Liver (tissue), 9 donors: ENCODE measurements around the gene GIGYF1. TPM values are rescaled to one million over a fixed set of nuclear protein-coding genes. Genes with fewer than 3 reads are reported as not detected.

Experiments
- DNase-seq: peaks from one replicate; pipeline ENCODE4 v3.0.0-alpha.2; 2017; ENCODE audit warnings: low spot score
- H3K27ac ChIP-seq, 2 donors: one replicate each; pipeline ENCODE4 v1.7.0; 2013; ENCODE audit warnings: inconsistent platforms in 2 of 2, low read length in 2 of 2, control low read depth in 1 of 2, low read depth in 1 of 2, mild to moderate bottlenecking in 1 of 2
- H3K27me3 ChIP-seq, 4 donors: one replicate each; pipeline versions ENCODE4 v1.6.1 to v1.7.0; 2013; ENCODE audit warnings: low read length in 3 of 4, inconsistent platforms in 1 of 4, mild to moderate bottlenecking in 1 of 4, moderate library complexity in 1 of 4; ENCODE audit not compliant: control insufficient read depth in 4 of 4, insufficient read depth in 4 of 4
- H3K36me3 ChIP-seq, 4 donors: one replicate each; pipeline versions ENCODE4 v1.6.1 to v1.7.0; 2013; ENCODE audit warnings: low read length in 3 of 4, mild to moderate bottlenecking in 3 of 4, low read depth in 1 of 4, moderate library complexity in 1 of 4; ENCODE audit not compliant: control insufficient read depth in 4 of 4, insufficient read depth in 3 of 4
- H3K4me1 ChIP-seq, 4 donors: one replicate each; pipeline versions ENCODE4 v1.6.1 to v1.7.0; 2013; ENCODE audit warnings: low read length in 3 of 4, mild to moderate bottlenecking in 3 of 4, moderate library complexity in 1 of 4; ENCODE audit not compliant: control insufficient read depth in 4 of 4, insufficient read depth in 4 of 4
- H3K4me3 ChIP-seq, 3 donors: one replicate each; pipeline versions ENCODE4 v1.6.1 to v1.7.0; 2013; ENCODE audit warnings: low read length in 3 of 3, control low read depth in 1 of 3, low read depth in 1 of 3, mild to moderate bottlenecking in 1 of 3
- H3K9ac ChIP-seq, 2 donors: one replicate each; pipeline ENCODE4 v1.7.0; 2013; ENCODE audit warnings: low read length in 2 of 2, mild to moderate bottlenecking in 2 of 2, moderate library complexity in 2 of 2, control low read depth in 1 of 2, low read depth in 1 of 2
- H3K9me3 ChIP-seq, 4 donors: one replicate each; pipeline versions ENCODE4 v1.6.1 to v1.7.0; 2013; ENCODE audit warnings: low read length in 3 of 4; ENCODE audit not compliant: control insufficient read depth in 4 of 4
- ATF3 ChIP-seq: IDR thresholded peaks from 2 replicates; pipeline ENCODE4 v1.6.1; 2016; ENCODE audit warnings: antibody characterized with exemption
- CTCF ChIP-seq: fragments of 150-350 bp; IDR thresholded peaks from 2 replicates; pipeline ENCODE4 v1.5.1; 2017; ENCODE audit warnings: improper control_type of control experiment, low read depth, low read length; ENCODE audit not compliant: missing input control
- EGR1 ChIP-seq, 2 donors: IDR thresholded peaks; 2 replicates each; pipeline ENCODE4 v1.6.1; 2016 to 2018; ENCODE audit warnings: antibody characterized with exemption in 2 of 2, low read depth in 2 of 2
- FOXA1 ChIP-seq: IDR thresholded peaks from 2 replicates; pipeline ENCODE4 v1.6.1; 2016; ENCODE audit warnings: antibody characterized with exemption
- FOXA2 ChIP-seq: IDR thresholded peaks from 2 replicates; pipeline ENCODE4 v1.6.1; 2016; ENCODE audit warnings: antibody characterized with exemption
- GABPA ChIP-seq, 2 donors: IDR thresholded peaks in 1 of 2; conservative IDR thresholded peaks in 1 of 2; 2 replicates each; pipeline ENCODE4 v1.6.1; 2016; ENCODE audit warnings: antibody characterized with exemption in 2 of 2, mild to moderate bottlenecking in 1 of 2, moderate library complexity in 1 of 2
- HNF4A ChIP-seq, 2 donors: conservative IDR thresholded peaks; 2 replicates each; pipeline ENCODE4 v1.6.1; 2016; ENCODE audit warnings: antibody characterized with exemption in 2 of 2, mild to moderate bottlenecking in 2 of 2
- HNF4G ChIP-seq: IDR thresholded peaks from 2 replicates; pipeline ENCODE4 v1.6.1; 2016; ENCODE audit warnings: antibody characterized with exemption
- JUND ChIP-seq, 2 donors: IDR thresholded peaks; 2 replicates each; pipeline ENCODE4 v1.6.1; 2016; ENCODE audit warnings: antibody characterized with exemption in 2 of 2
- MAX ChIP-seq: IDR thresholded peaks from 2 replicates; pipeline ENCODE4 v1.6.1; 2016; ENCODE audit warnings: antibody characterized with exemption
- NR2F2 ChIP-seq: IDR thresholded peaks from 2 replicates; pipeline ENCODE4 v1.6.1; 2016; ENCODE audit warnings: antibody characterized with exemption
- RAD21 ChIP-seq, 2 donors: IDR thresholded peaks; 2 replicates each; pipeline ENCODE4 v1.6.1; 2016; ENCODE audit warnings: antibody characterized with exemption in 2 of 2, mild to moderate bottlenecking in 2 of 2
- REST ChIP-seq: IDR thresholded peaks from 2 replicates; pipeline ENCODE4 v1.6.1; 2016; ENCODE audit warnings: antibody characterized with exemption, mild to moderate bottlenecking
- RXRA ChIP-seq, 2 donors: IDR thresholded peaks; 2 replicates each; pipeline ENCODE4 v1.6.1; 2017 to 2018; ENCODE audit warnings: antibody characterized with exemption in 2 of 2, mild to moderate bottlenecking in 1 of 2
- SP1 ChIP-seq: IDR thresholded peaks from 2 replicates; pipeline ENCODE4 v1.6.1; 2018; ENCODE audit warnings: antibody characterized with exemption, mild to moderate bottlenecking
- TAF1 ChIP-seq: conservative IDR thresholded peaks from 2 replicates; pipeline ENCODE4 v1.6.1; 2016; ENCODE audit warnings: antibody characterized with exemption, mild to moderate bottlenecking
- YY1 ChIP-seq: IDR thresholded peaks from 2 replicates; pipeline ENCODE4 v1.6.1; 2016; ENCODE audit warnings: antibody characterized with exemption, mild to moderate bottlenecking
- ZBTB33 ChIP-seq: IDR thresholded peaks from 2 replicates; pipeline ENCODE4 v1.6.1; 2016; ENCODE audit warnings: antibody characterized with exemption
- whole genome bisulfite sequencing: extraction: QIAGEN DNeasy Blood & Tissue Kit; methylation state at CpG from one replicate; pipeline ENCODE4 v1.1.7; 2013; 5-methylcytosine and 5-hydroxymethylcytosine counted together
- polyA plus RNA-seq, 2 donors: library from polyadenylated mRNA; stranded (reverse) in 1 of 2; unstranded in 1 of 2; fragments of 200-250 nt in 1 of 2; fragments of >200 nt in 1 of 2; fragmentation: Nextera tagmentation in 1 of 2; extraction: Ambion mirVana in 1 of 2; gene quantifications; one replicate each; pipeline versions ENCODE4 v1.2.1 to v1.2.3, GENCODE V29; 2013 to 2015
- total RNA-seq, 2 donors: library from RNA; depleted of rRNA; stranded (reverse); fragments of >200 nt; gene quantifications; one replicate each; pipeline ENCODE4 v1.2.3, GENCODE V29; 2014
- donor health status: healthy.
- donor health status: healthy.
- donor health status: healthy.
- donor health status: healthy.
- donor health status: healthy.

Gene GIGYF1
- total and polyA plus RNA-seq, 4 donors: 6.8 to 12.7 (median 10.1) TPM

GRCh38 chr7:100641463-100641859 lies 52.6 kb downstream of the GIGYF1 start, which contains the start of gene TFR2:
Gene TFR2, minus strand, starts transcription at chr7:100641552. Its CDS starts 43 bp downstream, at chr7:100641509.
- H3K9ac ChIP-seq: peak within 1 kb of the TSS; percentile 61 to 92
- no peaks in the 10 kb centered on the region for H3K27me3 ChIP-seq
- 19% methylated on average over 10 of the region's 10 CpGs for WGBS
- TF ChIP-seq NR2F2 (no peak), YY1 (peak; percentile 53), GABPA (IDR thresholded peaks at IDR 0.05 in 1 of 2, conservative IDR thresholded peaks at IDR 0.05 in 1 of 2) (no peak), EGR1 (IDR thresholded peaks at IDR 0.05; ENCODE audit: low read depth in 2 of 2) (peak in 1 of 2 donors; percentile 29), CTCF (no peak), HNF4G (peak; percentile 81), ZBTB33 (no peak), ATF3 (no peak), JUND (IDR thresholded peaks at IDR 0.05) (no peak), REST (peak; percentile 54), TAF1 (no peak), FOXA2 (no peak), FOXA1 (no peak), RAD21 (IDR thresholded peaks at IDR 0.05) (no peak), RXRA (IDR thresholded peaks at IDR 0.05) (peak; percentile 55 to 60), MAX (peak; percentile 35), HNF4A (conservative IDR thresholded peaks at IDR 0.05) (peak; percentile 90 to 92), SP1 (peak; percentile 46)
- H3K36me3 ChIP-seq: peaks cover 0 to 3% (median under 1%) of the 10 kb centered on the region in 4 donors
- DNase-seq: peak; percentile 93
- no peaks in the 10 kb centered on the region for H3K9me3 ChIP-seq
- peak within 1 kb of the TSS; percentile 87 to 88 for H3K27ac ChIP-seq
- peak within 1 kb of the TSS; percentile 59 to 88 (median 73) for H3K4me3 ChIP-seq
- peaks cover 0 to 30% (median 13%) of the 10 kb centered on the region in 4 donors for H3K4me1 ChIP-seq
